T-helper 1 cell (primary cell): Measurements from ENCODE around the gene KATNAL2.

ENCODE experiments used
- DNase-seq, 5 donors: peaks; one replicate each; pipeline ENCODE4 v3.0.0-alpha.2; 2012 to 2020

Gene KATNAL2

DNA sequence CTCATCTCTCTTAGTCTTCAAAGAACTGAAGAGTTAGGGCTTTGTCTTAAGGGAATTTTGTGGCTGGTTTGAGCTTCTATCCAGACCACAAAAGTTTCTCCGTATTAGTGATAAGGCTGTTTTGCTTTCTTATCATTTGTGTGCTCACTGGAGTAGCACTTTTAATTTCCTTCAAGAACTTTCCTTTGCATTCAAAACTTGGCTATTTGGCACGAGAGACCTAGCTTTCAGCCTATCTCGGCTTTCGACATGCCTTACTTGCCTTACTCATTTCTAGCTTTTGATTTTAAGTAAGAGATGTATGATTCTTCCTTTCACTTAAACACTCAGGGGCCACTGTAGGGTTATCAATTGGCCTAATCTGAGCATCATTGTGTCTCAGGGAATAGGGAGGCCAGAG is 203.0 kb downstream of the KATNAL2 start:
- peak in 1 of 5 donors; percentile 50 for DNase-seq

DNA sequence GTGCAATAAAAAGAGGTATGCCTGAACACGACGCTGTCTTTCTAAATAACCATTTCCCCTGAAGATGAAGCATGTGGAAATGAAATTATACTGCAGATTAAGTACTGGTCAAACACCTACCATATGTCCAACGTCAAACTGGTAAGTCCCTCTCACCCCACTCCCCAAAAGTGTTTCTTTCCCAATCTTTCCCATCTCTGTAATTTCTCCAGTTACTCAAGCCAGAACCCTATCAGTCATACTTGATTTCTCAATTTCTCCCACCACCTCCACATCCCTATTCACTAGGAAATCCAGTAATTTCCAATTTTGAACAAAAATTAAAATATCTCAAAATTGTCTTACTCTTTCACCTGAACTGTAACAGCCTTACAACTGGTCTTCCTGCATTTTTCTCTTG is 203.7 kb downstream of the KATNAL2 start:
- no peak for DNase-seq

DNA sequence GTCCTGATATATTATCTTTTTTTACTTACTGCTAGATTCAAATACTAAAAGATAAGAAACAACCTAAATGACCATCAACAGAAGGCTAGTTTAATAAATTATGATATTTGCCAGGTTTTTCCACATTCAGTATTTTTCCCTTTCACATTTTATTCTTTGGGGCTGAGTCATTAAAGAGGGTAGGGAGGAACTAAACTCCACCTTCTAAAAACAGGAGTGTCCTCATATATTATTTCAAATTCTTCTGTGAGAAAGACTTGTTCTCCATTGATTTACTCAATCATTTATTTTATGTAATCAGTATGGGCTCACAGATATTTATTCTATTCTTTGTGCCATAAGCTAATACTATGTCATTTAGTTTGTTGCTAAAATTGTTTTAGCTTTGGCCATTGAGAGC is 223.9 kb downstream of the KATNAL2 start:
- no peak for DNase-seq

DNA sequence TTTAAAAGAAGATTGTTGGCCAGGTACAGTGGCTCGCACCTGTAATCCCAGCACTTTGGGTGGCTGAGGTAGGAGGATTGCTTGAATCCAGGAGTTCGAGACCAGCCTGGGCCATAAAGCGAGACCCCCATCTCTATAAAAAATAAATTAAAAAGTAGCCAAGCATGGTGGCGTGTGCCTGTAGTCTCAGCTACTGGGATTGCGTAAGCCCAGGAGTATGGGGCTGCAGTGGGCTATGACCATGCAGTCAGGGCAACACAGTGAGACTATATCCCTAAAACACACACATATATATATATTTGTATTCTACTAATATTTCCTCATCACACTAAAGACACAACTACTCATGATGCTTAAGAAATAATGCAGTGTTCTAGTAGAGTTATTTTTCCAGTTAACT is 225.8 kb downstream of the KATNAL2 start:
- DNase-seq, result no peak

DNA sequence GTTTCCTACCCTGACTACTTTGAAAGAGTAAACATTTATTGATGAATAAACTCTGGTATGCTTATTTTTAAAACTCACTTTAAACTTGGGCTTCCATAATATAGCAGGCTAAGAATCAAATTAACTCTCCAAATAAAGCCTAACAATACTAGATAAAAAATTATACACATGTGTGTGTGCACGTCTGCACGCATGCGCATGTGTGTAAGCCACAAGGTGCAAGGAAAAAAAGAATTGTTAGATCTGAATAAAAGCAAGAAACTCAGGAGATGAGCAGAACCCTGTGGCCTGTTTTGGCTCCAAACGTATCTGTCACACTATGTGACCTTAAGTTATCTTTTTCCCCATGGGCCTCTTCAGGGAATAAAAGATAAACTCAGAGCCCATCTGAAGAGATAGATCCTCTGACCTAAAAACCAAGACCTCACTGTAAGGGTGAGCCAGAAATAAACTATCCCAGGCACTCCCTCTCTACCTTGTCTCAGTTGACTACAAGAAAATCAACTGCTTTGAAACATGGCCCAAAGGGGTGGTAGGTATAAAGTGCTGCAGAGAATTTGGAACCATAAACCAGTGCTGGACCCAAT is 226.6 kb downstream of the KATNAL2 start:
- no peak for DNase-seq

DNA sequence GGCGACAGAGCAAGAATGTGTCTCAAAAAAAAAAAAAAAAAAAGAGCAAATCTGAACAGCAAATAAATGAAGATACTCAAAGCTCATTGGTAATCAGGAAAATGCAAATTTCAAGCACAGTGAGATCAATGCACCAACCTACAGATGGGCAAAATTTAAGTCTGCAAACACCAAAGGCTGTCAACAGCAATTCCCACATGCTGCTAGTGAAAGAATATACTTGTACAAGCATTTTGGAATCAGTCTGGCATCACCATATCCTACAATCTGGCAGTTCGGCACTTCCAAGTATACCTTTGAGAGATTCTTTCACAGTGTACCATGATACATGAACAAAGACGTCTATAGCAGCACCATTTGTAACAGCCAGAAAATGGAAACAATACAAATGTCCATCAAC is 228.8 kb downstream of the KATNAL2 start:
- no peak for DNase-seq

DNA sequence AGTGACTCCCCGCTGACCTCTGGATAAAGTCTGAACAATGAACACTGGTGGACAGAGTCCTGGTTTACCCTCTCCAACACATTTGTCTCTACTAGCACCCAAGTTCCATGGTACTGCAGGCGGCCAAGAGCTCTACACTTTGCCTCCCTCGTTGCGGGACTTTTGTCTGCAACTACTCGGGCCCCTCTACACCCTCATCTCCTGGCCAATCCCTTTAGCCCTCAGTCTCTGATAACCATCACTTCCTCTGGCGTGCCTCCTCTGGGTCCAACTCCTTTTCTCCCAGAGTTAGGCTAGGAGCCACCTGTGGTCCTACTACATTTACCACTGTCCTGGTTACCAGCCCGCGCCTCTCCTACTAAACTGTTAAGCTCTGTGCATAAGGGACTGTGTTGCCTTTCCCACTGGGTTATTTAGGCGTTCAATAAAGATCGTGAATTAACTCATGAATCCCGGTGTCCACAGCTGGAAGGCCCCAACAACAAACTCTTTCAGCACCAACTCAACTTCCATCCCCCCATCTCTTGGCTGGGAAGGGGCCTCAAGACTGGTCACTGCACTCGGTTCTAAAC is 232.1 kb downstream of the KATNAL2 start:
- DNase-seq, result no peak

DNA sequence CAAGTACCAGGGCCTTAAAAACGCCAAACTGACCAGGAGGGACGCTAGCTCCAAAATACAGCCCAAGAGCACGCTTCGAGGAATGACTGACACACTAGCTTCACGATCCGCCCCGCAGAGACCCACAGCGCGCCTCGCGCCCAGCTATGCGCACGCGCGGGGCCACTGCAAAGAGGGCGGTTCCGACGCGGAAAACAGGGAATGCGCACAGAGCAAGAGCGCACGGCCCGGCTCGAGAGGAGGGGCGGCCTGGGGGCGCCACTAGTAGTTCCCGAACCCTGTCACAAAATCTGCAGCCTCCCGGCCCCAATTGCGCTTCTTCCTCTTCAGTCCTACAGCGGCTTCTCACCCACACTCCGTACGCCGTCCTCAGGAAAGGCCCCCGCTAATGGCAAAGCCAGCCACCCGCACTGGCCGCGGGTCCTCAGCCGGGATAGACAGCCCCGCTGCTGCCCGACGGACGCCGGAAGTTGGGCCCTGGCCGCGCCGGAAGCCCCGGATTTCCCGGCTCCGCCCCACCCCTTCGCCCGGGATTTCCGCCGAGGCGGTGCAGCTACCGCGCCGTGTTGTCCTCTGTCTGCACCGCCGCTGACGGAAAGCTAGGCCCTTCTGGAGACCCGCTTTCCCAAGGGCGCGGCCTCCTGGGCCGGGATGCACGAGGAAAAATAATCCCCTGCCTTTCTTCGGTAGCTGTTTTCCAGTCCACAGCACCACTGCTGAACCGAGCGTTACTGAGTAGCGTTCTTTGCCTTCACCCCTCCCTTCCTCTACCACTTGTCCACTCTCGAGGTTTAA is 232.8 kb downstream of the KATNAL2 start, which contains the start of gene HDHD2:
Gene HDHD2, minus strand, starts transcription at position 472 of the 795 bp plus-strand sequence. CDS start 14,061 bp downstream, outside the sequence.
- peak; percentile 55 to 76 (median 58) for DNase-seq

DNA sequence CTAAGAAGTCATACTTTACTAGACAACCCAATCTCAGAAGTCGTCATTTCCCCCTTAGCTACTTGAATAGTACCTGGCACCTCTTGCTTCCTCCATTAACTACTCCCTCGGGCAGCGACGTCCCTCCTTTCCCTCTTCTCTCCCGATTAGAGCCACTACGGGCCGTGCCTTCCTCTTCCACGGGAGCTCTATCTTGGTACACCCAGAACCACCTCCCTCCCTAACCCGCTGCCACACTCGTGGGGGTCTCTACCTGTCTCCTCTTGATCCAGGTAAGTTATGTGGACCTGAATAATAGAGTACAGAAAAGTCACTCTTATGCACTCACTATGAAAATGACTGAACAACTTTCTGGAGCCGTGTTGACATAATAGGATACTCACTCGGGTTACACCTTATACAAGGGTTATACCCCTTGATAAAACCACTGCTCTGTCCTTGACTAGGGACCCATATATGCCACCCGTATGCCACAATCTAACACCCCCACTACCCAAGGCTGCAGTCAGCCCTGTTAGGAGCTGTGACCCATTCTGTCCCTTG is 233.5 kb downstream of the KATNAL2 start:
- no peak for DNase-seq

DNA sequence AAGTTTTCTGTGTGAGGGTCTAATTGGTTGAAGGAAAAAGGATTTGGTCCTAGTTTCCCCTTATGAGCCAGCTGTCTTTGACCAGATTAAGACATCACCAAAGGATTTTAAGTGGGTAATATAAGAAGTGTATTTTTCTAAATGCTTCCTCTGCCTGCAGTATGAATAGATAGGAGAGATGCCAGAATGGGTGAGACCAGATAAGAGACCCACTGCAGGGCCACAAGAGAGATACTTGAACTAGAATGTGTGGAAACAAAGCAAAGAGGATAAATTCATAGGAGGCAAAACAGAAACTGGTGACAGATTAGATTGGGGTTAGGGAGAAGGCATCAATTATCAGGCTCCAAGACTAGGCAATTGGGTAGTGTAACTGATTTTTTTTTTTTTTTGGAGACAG is 234.0 kb downstream of the KATNAL2 start:
- DNase-seq, result no peak
